Measurements from ENCODE around the gene METRNL. TPM values are rescaled to one million over a fixed set of nuclear protein-coding genes. Genes with fewer than 3 reads are reported as not detected.

Gene METRNL
- total RNA-seq, 1 experiment from 2014 or later = 21.0 TPM

DNA sequence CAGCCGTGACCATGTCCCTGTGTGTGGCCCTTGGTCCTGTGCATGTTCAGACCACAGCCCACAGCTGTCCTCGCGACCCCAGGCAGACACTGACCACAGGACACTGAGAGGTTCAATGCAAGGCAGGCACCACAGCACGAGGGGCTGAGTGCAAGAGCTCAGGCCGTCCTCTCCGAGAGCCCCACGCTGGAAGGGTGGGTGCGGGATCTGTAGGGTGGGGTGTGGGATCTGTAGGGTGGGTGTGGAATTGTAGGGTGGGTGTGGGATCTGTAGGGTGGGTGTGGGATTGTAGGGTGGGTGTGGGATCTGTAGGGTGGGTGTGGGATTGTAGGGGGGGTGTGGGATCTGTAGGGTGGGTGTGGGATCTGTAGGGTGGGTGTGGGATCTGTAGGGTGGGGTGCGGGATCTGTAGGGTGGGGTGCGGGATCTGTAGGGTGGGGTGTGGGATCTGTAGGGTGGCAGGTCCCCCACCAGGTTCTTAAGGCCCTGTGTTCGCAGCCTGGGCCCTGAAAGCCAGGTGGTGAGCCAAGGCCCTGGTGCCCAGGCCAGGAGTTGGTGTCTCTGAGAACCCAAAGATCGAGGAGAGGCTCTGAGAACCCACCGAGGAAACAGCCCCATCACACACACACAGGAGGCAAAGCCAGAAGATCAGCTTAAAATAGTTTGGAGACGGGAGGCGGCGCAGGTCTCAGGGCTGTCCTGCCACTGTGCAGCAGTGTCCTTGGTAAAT lies 48.2 kb downstream of the METRNL start:
- CTCF ChIA-PET = no interaction called here

GRCh38 chr17:83128306-83129240 lies 49.2 kb downstream of the METRNL start:
- BruUV-seq (replicated peaks) = no TSS peak
- no peak for DNase-seq (ENCODE audit: low read depth, low spot score)
- Histone ChIP-seq H3K36me3 (ENCODE audit: control insufficient read depth, insufficient read depth, low read length) (no peaks in the 10 kb centered on the region), H3K27ac (ENCODE audit: low read length) (no peak overlapping the region), H3K4me3 (ENCODE audit: low read depth in 2 of 2, low read length in 2 of 2) (no peak overlapping the region), H3K4me1 (ENCODE audit: control insufficient read depth, insufficient read depth, low read length) (peaks cover under 1% of the 10 kb centered on the region; the same call in 1 of the 2 replicates), H3K27me3 (ENCODE audit: control insufficient read depth, insufficient read depth, low read length) (no peaks in the 10 kb centered on the region), H3K9me3 (ENCODE audit: control insufficient read depth, insufficient read depth, low read depth, low read length) (no peaks in the 10 kb centered on the region)
- ChIA-PET CTCF (no interaction called here), POLR2A (no interaction called here)
- 0 out of 2 replicates have a peak, but pooled peaks have one; percentile 3 for ATAC-seq
- intact Hi-C loops (cut with micrococcal nuclease; ENCODE audit: unreplicated experiment) (no loop called here), in situ Hi-C loops (cut with HindIII; ENCODE audit: low pct_unique_long_range_greater_than_20kb, low sequenced_read_pairs) (no loop called here)
- no peak for TF ChIP-seq SIN3A (IDR thresholded peaks at IDR 0.05; ENCODE audit: borderline replicate concordance, insufficient read depth, low read depth, low read length)
- TF ChIP-seq TCF7L2 (IDR thresholded peaks at IDR 0.05; ENCODE audit: low read depth, low read length) = no peak
- TF ChIP-seq, protein P1, sequence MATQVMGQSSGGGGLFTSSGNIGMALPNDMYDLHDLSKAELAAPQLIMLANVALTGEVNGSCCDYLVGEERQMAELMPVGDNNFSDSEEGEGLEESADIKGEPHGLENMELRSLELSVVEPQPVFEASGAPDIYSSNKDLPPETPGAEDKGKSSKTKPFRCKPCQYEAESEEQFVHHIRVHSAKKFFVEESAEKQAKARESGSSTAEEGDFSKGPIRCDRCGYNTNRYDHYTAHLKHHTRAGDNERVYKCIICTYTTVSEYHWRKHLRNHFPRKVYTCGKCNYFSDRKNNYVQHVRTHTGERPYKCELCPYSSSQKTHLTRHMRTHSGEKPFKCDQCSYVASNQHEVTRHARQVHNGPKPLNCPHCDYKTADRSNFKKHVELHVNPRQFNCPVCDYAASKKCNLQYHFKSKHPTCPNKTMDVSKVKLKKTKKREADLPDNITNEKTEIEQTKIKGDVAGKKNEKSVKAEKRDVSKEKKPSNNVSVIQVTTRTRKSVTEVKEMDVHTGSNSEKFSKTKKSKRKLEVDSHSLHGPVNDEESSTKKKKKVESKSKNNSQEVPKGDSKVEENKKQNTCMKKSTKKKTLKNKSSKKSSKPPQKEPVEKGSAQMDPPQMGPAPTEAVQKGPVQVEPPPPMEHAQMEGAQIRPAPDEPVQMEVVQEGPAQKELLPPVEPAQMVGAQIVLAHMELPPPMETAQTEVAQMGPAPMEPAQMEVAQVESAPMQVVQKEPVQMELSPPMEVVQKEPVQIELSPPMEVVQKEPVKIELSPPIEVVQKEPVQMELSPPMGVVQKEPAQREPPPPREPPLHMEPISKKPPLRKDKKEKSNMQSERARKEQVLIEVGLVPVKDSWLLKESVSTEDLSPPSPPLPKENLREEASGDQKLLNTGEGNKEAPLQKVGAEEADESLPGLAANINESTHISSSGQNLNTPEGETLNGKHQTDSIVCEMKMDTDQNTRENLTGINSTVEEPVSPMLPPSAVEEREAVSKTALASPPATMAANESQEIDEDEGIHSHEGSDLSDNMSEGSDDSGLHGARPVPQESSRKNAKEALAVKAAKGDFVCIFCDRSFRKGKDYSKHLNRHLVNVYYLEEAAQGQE (IDR thresholded peaks at IDR 0.05; ENCODE audit: insufficient read depth in 1 of 2, low read depth in 2 of 2, low read length in 1 of 2) = no peak
- TF ChIP-seq POLR2AphosphoS5 (IDR thresholded peaks at IDR 0.05; ENCODE audit: low read depth, low read length) = no peak
- TF ChIP-seq, protein P2, sequence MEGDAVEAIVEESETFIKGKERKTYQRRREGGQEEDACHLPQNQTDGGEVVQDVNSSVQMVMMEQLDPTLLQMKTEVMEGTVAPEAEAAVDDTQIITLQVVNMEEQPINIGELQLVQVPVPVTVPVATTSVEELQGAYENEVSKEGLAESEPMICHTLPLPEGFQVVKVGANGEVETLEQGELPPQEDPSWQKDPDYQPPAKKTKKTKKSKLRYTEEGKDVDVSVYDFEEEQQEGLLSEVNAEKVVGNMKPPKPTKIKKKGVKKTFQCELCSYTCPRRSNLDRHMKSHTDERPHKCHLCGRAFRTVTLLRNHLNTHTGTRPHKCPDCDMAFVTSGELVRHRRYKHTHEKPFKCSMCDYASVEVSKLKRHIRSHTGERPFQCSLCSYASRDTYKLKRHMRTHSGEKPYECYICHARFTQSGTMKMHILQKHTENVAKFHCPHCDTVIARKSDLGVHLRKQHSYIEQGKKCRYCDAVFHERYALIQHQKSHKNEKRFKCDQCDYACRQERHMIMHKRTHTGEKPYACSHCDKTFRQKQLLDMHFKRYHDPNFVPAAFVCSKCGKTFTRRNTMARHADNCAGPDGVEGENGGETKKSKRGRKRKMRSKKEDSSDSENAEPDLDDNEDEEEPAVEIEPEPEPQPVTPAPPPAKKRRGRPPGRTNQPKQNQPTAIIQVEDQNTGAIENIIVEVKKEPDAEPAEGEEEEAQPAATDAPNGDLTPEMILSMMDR (IDR thresholded peaks at IDR 0.05) = no peak

More for the DNA sequence above, 48.2 kb downstream of the METRNL start:
- Histone ChIP-seq H3K27me3 (ENCODE audit: control insufficient read depth, insufficient read depth, low read length) (peaks cover 3% of the 10 kb centered on the region; the same call in 1 of the 2 replicates), H3K4me3 (ENCODE audit: low read depth in 2 of 2, low read length in 2 of 2) (no peak overlapping the region), H3K9me3 (ENCODE audit: control insufficient read depth, insufficient read depth, low read depth, low read length) (no peaks in the 10 kb centered on the region), H3K27ac (ENCODE audit: low read length) (no peak overlapping the region), H3K36me3 (ENCODE audit: control insufficient read depth, insufficient read depth, low read length) (no peaks in the 10 kb centered on the region), H3K4me1 (ENCODE audit: control insufficient read depth, insufficient read depth, low read length) (no peaks in the 10 kb centered on the region; the same call in 1 of the 2 replicates)
- POLR2A ChIA-PET = no interaction called here
- TF ChIP-seq TCF7L2 (IDR thresholded peaks at IDR 0.05; ENCODE audit: low read depth, low read length) (no peak), SIN3A (IDR thresholded peaks at IDR 0.05; ENCODE audit: borderline replicate concordance, insufficient read depth, low read depth, low read length) (no peak)
- ATAC-seq = no peak
- in situ Hi-C loops (cut with HindIII; ENCODE audit: low pct_unique_long_range_greater_than_20kb, low sequenced_read_pairs) (no loop called here), intact Hi-C loops (cut with micrococcal nuclease; ENCODE audit: unreplicated experiment) (no loop called here)
- no TSS peak for BruUV-seq (replicated peaks)
- DNase-seq (ENCODE audit: low read depth, low spot score) = no peak

Data from Panc1 (cell line).